ENCODE measurements around the gene TMEM248. TPM values are rescaled to one million over a fixed set of nuclear protein-coding genes. Genes with fewer than 3 reads are reported as not detected.
A peak's percentile ranks its signal among the peaks of the same experiment; 100 is the strongest.
"Not testable (repeated sequence)": the region's sequence is repeated elsewhere in the genome, so short reads cannot be mapped to it uniquely, and the experiment has no call there.

Gene TMEM248
- total RNA-seq, 1 donor from 2014 or later = 88.4 TPM

DNA sequence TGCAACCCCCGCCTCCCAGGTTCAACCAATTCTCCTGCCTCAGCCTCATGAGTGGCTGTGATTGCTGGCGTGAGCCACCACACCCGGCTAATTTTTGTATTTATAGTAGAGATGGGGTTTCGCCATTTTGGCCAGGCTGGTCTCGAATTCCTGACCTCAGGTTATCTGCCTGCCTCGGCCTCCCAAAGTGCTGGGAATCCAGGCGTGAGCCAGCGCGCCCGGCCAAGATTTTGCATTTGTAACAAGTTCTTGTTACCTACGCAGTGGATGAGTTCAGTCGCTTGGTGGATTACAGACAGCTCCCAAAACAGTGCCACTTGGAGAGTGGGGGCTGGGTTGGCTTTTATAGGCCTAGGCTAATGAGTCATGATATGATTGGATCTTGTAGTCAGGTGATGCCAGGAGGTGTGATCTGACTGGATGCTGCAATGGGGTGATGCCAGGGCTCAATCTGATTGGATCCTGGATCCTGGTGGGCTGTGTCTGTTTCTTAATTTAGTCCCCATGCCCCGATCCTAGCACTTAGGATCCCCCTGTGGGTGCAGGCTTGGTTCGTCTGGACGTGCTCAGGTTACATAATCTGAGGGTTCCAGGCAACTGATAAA is 54.1 kb downstream of the TMEM248 start:
- Mint-ChIP-seq H3K9me3 (peaks cover 5% of the 10 kb centered on the region), H3K4me3 (no peak overlapping the region), H3K4me1 (no peaks in the 10 kb centered on the region), H3K27ac (no peak overlapping the region), H3K36me3 (ENCODE audit: low read depth) (no peaks in the 10 kb centered on the region), H3K27me3 (no peaks in the 10 kb centered on the region)
- intact Hi-C loops (cut with micrococcal nuclease) = no loop called here
- no peak for DNase-seq

- H3K4me3 Mint-ChIP-seq; H3K27me3 Mint-ChIP-seq; DNase-seq; intact Hi-C loops (cut with micrococcal nuclease); H3K36me3 Mint-ChIP-seq (ENCODE audit: low read depth); H3K4me1 Mint-ChIP-seq; H3K27ac Mint-ChIP-seq; H3K9me3 Mint-ChIP-seq: not testable (repeated sequence)
Measured at GRCh38 chr7:66978312-66978711, 57.3 kb downstream of the TMEM248 start.

DNA sequence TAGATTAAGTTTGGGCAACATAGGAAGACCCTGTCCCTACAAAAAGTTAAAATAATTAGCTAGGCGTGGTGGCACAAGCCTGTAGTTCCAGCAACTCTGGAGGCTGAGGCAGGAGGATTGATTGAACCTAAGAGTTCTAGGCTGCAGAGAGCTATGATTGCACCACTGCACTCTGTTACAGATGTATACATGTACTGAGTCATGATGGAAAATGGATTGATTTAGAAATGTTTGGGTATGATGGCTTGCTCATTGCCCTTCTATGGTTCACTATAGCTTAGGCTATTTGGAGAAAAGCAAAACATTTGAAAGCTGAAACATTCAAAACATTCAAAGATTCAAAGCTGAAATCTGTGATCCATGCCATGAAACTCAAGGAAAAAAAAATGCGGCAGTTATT is 58.0 kb downstream of the TMEM248 start:
- H3K4me3 Mint-ChIP-seq; DNase-seq; H3K4me1 Mint-ChIP-seq; H3K9me3 Mint-ChIP-seq; H3K27me3 Mint-ChIP-seq; intact Hi-C loops (cut with micrococcal nuclease); H3K36me3 Mint-ChIP-seq (ENCODE audit: low read depth); H3K27ac Mint-ChIP-seq: not testable (repeated sequence)

DNA sequence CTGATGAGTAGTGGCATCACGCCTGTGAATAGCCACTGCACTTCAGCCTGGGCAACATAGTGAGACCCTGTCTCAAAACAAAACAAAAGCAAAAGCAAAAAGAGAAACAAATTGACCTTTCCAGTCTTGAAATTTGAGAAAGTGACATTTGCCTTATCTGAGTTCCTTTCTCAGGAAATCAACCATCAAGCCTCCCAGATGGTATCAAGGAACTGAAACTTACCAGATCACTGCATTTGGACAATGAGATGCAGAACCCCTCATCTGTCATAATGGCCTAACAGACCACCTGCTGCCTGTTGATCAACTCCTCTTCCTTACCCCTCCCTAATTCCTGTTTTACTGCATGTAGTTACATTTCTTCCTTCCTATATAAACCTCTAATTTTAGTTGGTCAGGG is 59.3 kb downstream of the TMEM248 start:
- H3K27ac Mint-ChIP-seq; H3K9me3 Mint-ChIP-seq; H3K4me3 Mint-ChIP-seq; H3K4me1 Mint-ChIP-seq; H3K27me3 Mint-ChIP-seq; DNase-seq; intact Hi-C loops (cut with micrococcal nuclease); H3K36me3 Mint-ChIP-seq (ENCODE audit: low read depth): not testable (repeated sequence)

- not testable (repeated sequence) for H3K9me3 Mint-ChIP-seq, H3K27me3 Mint-ChIP-seq
Measured at GRCh38 chr7:66989552-66989951, 68.5 kb downstream of the TMEM248 start.

GRCh38 chr7:66994051-66994450 is 73.0 kb downstream of the TMEM248 start:
- not testable (repeated sequence) for DNase-seq, H3K9me3 Mint-ChIP-seq, H3K27me3 Mint-ChIP-seq
- peaks cover 25% of the 10 kb centered on the region for H3K4me1 Mint-ChIP-seq
- H3K36me3 Mint-ChIP-seq (ENCODE audit: low read depth) = peaks cover 36% of the 10 kb centered on the region
- peak overlapping the region; percentile 92 for H3K4me3 Mint-ChIP-seq
- intact Hi-C loops (cut with micrococcal nuclease) = loop anchor here (2.0 to 10.0 kb wide), 4 partner anchors 311 to 1239 kb away; no protein-coding TSS in a partner anchor
- H3K27ac Mint-ChIP-seq = peak overlapping the region; percentile 100

More at GRCh38 chr7:66989552-66989951, 68.5 kb downstream of the TMEM248 start:
- DNase-seq; intact Hi-C loops (cut with micrococcal nuclease); H3K27ac Mint-ChIP-seq; H3K4me3 Mint-ChIP-seq: not testable (repeated sequence)
- Mint-ChIP-seq H3K4me1 (peaks cover 14% of the 10 kb centered on the region), H3K36me3 (ENCODE audit: low read depth) (peaks cover 44% of the 10 kb centered on the region)

- H3K27me3 Mint-ChIP-seq, H3K9me3 Mint-ChIP-seq: not testable (repeated sequence)
- intact Hi-C loops (cut with micrococcal nuclease) = loop anchor here (2.0 to 10.0 kb wide), 6 partner anchors 312 to 1240 kb away; partner anchors contain the start of genes GUSB and VKORC1L1
- Mint-ChIP-seq H3K36me3 (ENCODE audit: low read depth) (peaks cover 38% of the 10 kb centered on the region), H3K27ac (peak overlapping the region; percentile 100), H3K4me3 (peak overlapping the region; percentile 92), H3K4me1 (peaks cover 25% of the 10 kb centered on the region)
- DNase-seq = peak; percentile 81
Measured at GRCh38 chr7:66994691-66995049, 73.6 kb downstream of the TMEM248 start.

DNA sequence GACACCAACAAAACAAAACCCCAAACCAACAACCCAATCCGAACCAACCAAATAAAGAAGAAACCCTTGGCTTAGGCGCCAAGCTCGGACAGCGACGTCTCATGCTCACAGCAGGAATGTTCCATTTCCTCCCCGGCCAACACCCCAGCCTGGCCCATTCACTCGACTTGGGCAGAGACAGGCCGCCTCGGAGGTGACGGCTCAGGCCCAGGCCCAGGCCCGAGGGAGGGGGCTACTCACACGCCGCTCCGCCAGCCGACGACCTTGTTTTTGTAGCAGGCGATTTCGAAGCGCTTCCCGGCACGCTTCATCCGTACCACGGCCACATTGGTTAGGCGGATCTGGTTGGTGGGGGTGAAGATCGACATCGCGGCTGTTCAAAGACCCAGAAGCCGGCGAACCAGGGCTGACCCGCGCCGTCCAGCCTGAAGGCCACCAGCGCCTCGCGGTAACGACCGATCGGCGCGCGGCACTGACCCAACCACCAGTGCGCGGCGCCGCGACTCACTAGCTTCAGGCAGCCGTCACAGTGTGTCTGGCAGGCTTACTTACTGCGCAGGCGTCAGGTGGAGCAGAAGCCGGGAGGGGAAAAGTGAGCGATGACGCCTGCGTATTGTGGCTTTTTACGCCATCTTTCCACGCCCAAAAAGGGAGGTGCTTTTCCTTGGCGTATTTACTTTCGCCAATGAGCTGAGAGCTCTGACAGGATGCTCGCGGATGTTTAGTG is 74.2 kb downstream of the TMEM248 start, which contains the start of gene SBDS:
SBDS (minus strand) TSS at position 537 of the 727 bp plus-strand sequence; CDS start at position 368, 169 bp downstream.
- DNase-seq = peak; percentile 99
- H3K27me3 Mint-ChIP-seq, H3K9me3 Mint-ChIP-seq: not testable (repeated sequence)
- H3K4me1 Mint-ChIP-seq = peaks cover 25% of the 10 kb centered on the region
- H3K27ac Mint-ChIP-seq = peak within 1 kb of the TSS; percentile 100
- peaks cover 34% of the 10 kb centered on the region for H3K36me3 Mint-ChIP-seq (ENCODE audit: low read depth)
- intact Hi-C loops (cut with micrococcal nuclease) = loop anchor here (2.0 to 10.0 kb wide), 6 partner anchors 312 to 1240 kb away; partner anchors contain the start of genes GUSB and VKORC1L1
- peak within 1 kb of the TSS; percentile 92 for H3K4me3 Mint-ChIP-seq

DNA sequence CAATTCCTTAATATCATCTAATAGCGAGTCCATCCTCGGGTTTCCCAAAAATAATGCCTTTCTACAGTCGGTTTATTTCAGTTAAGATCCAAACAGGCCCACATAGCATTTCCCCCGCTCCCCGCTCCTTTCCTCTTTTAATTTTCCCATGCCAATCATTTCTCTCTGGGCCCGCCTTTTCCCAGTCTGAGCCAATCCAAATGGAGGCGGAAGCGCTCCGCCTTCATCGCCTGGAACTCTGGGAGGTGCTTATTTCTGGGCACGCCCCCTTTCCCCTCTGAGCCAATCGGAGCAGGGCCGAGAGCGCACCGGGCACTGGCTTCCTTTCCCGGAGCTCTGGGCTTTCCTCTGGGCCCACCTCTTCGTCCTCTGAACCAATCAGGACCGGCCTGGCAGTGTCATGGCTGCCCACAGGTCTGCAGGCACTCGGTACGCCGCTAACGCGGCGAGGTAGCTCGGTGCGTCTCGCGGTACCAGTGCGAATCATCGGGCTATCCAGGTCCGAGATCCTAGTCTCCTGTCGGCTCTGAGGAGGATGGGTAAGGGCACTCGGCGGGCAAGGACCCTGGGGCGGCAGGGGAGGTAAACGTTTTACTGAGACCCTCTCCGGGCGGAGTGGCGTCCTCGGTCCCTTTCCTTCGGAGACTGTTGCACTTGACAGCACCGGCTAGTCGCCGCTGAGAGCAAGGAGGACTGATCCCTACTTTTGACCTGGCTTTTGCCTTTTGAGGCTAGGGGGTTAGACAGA is 75.6 kb downstream of the TMEM248 start, which contains the start of gene TYW1:
TYW1 (plus strand) TSS at position 390 of the 748 bp plus-strand sequence; CDS start at position 536, 146 bp downstream.
- Mint-ChIP-seq H3K36me3 (ENCODE audit: low read depth) (peaks cover 29% of the 10 kb centered on the region), H3K27ac (peak within 1 kb of the TSS; percentile 100), H3K4me1 (peaks cover 25% of the 10 kb centered on the region), H3K4me3 (peak within 1 kb of the TSS; percentile 92)
- not testable (repeated sequence) for H3K27me3 Mint-ChIP-seq, H3K9me3 Mint-ChIP-seq
- DNase-seq = peak; percentile 100
- intact Hi-C loops (cut with micrococcal nuclease) = loop anchor here (1.0 to 10.0 kb wide), 8 partner anchors 74 to 1242 kb away; partner anchors contain the start of genes GUSB, RABGEF1 and VKORC1L1

GRCh38 chr7:67000601-67001258 is 79.7 kb downstream of the TMEM248 start:
- H3K4me1 Mint-ChIP-seq; intact Hi-C loops (cut with micrococcal nuclease); H3K4me3 Mint-ChIP-seq; H3K9me3 Mint-ChIP-seq; H3K27me3 Mint-ChIP-seq: not testable (repeated sequence)
- peaks cover 21% of the 10 kb centered on the region for H3K36me3 Mint-ChIP-seq (ENCODE audit: low read depth)
- peak overlapping the region; percentile 36 for H3K27ac Mint-ChIP-seq
- peak; percentile 64 for DNase-seq

DNA sequence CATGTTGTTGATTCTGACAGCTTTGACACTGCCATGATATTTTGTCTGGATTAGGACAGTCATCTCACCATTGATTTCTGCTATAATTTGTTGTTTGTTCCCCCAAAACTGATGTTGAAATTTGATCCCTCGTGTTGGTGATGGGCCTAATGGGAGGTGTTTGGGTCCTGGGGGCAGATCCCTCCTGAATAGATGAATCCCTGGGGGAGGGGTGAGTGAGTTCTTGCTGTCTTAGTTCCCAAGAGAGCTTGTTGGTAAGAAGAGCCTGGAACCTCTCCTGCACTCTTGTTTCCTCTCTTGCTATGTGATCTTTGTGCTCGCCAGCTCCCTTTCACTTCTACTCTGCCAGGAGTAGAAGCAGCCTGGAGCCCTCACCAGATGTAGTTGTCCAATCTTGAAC is 83.1 kb downstream of the TMEM248 start:
- H3K4me3 Mint-ChIP-seq; H3K9me3 Mint-ChIP-seq; DNase-seq; intact Hi-C loops (cut with micrococcal nuclease); H3K27ac Mint-ChIP-seq; H3K4me1 Mint-ChIP-seq; H3K27me3 Mint-ChIP-seq: not testable (repeated sequence)
- peaks cover 35% of the 10 kb centered on the region for H3K36me3 Mint-ChIP-seq (ENCODE audit: low read depth)

- peaks cover 42% of the 10 kb centered on the region for H3K36me3 Mint-ChIP-seq (ENCODE audit: low read depth)
- H3K27me3 Mint-ChIP-seq = no peaks in the 10 kb centered on the region
- H3K9me3 Mint-ChIP-seq = no peaks in the 10 kb centered on the region
- H3K27ac Mint-ChIP-seq = no peak overlapping the region
- peaks cover 3% of the 10 kb centered on the region for H3K4me1 Mint-ChIP-seq
- DNase-seq = no peak
- no peak overlapping the region for H3K4me3 Mint-ChIP-seq
- intact Hi-C loops (cut with micrococcal nuclease) = no loop called here
Measured at GRCh38 chr7:67006965-67007364, 85.9 kb downstream of the TMEM248 start.
